Peyer's patch (tissue), 4 donors: Measurements from ENCODE around the gene ARAP3.
A peak's percentile ranks its signal among the peaks of the same experiment; 100 is the strongest.

Experiments
- CTCF ChIP-seq, 6 experiments: fragments of 450-650 bp in 4 of 6; fragments of 200-600 bp in 2 of 6; sonication (generic) in 1 of 6; IDR thresholded peaks; one replicate each; pipeline ENCODE4 v1.5.1; 2017 to 2019; ENCODE audit warnings: antibody characterized with exemption in 6 of 6, mild to moderate bottlenecking in 3 of 6, moderate library complexity in 1 of 6
- POLR2A ChIP-seq, 2 donors: fragments of 450-650 bp; IDR thresholded peaks; one replicate each; pipeline ENCODE4 v1.5.1; 2017; ENCODE audit warnings: antibody characterized with exemption in 2 of 2, mild to moderate bottlenecking in 2 of 2, moderate library complexity in 2 of 2

GRCh38 chr5:141618804-141619554, 63.1 kb downstream of the ARAP3 start, which contains the start of gene DIAPH1:
- TF ChIP-seq CTCF (IDR thresholded peaks at IDR 0.05) = peak; percentile 96 to 100 (median 99)
- peak; percentile 88 for TF ChIP-seq POLR2A (IDR thresholded peaks at IDR 0.05)
